Thyroid gland (tissue), 4 donors: Measurements from ENCODE around the gene DEPP1.

ENCODE experiments used
- POLR2A ChIP-seq, 2 donors: fragments of 450-650 bp; IDR thresholded peaks; one replicate each; pipeline ENCODE4 v1.6.1; 2017; ENCODE audit warnings: antibody characterized with exemption in 2 of 2, mild to moderate bottlenecking in 2 of 2, moderate library complexity in 1 of 2
- TF ChIP-seq, protein P1 (sequence below), 6 experiments: fragments of 200-600 bp in 3 of 6; fragments of 450-650 bp in 3 of 6; sonication (generic) in 3 of 6; IDR thresholded peaks; one replicate each; pipeline ENCODE4 v1.5.1; 2016 to 2019; ENCODE audit warnings: antibody characterized with exemption in 6 of 6, mild to moderate bottlenecking in 2 of 6, inconsistent platforms in 1 of 6, moderate library complexity in 1 of 6

DNA sequence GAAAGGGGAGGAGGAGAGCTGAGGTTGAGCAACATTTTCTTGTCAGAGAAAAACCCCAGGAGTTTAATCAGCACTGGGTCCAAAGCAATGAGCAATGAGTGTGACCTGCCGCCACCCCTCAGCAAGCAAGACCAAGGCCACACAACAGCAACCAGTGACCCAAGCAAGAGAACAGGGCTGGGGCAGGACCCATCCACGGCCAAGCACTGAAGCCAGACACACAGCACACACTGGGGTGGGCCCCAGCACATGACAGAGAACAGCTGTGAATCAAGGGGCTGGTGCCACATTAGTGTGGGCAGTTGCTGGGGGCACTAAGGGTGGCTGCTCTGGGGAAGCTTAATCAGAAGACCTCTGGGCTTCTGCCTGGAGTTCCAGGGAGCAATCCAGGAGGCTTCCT lies 51.3 kb downstream of the DEPP1 start:
- TF ChIP-seq, protein P1, sequence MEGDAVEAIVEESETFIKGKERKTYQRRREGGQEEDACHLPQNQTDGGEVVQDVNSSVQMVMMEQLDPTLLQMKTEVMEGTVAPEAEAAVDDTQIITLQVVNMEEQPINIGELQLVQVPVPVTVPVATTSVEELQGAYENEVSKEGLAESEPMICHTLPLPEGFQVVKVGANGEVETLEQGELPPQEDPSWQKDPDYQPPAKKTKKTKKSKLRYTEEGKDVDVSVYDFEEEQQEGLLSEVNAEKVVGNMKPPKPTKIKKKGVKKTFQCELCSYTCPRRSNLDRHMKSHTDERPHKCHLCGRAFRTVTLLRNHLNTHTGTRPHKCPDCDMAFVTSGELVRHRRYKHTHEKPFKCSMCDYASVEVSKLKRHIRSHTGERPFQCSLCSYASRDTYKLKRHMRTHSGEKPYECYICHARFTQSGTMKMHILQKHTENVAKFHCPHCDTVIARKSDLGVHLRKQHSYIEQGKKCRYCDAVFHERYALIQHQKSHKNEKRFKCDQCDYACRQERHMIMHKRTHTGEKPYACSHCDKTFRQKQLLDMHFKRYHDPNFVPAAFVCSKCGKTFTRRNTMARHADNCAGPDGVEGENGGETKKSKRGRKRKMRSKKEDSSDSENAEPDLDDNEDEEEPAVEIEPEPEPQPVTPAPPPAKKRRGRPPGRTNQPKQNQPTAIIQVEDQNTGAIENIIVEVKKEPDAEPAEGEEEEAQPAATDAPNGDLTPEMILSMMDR (IDR thresholded peaks at IDR 0.05), result no peak
- no peak for TF ChIP-seq POLR2A (IDR thresholded peaks at IDR 0.05)
